Daoy (cell line): ENCODE measurements around the gene FBXW12. TPM values are rescaled to one million over a fixed set of nuclear protein-coding genes. Genes with fewer than 3 reads are reported as not detected.

Experiments
- DNase-seq: peaks from one replicate; pipeline ENCODE4 v3.0.0-alpha.2; 2015; ENCODE audit warnings: low read depth
- total RNA-seq: library from RNA; depleted of rRNA; stranded (reverse); fragments of >200 nt; shearing (Covaris generic); gene quantifications from 2 replicates; pipeline ENCODE4 v1.2.3, GENCODE V29; 2014

FBXW12 gene
- total RNA-seq, 1 experiment from 2014 or later, result not detected

GRCh38 chr3:48407542-48408099 is 35.6 kb downstream of the FBXW12 start:
- DNase-seq, result no peak

DNA sequence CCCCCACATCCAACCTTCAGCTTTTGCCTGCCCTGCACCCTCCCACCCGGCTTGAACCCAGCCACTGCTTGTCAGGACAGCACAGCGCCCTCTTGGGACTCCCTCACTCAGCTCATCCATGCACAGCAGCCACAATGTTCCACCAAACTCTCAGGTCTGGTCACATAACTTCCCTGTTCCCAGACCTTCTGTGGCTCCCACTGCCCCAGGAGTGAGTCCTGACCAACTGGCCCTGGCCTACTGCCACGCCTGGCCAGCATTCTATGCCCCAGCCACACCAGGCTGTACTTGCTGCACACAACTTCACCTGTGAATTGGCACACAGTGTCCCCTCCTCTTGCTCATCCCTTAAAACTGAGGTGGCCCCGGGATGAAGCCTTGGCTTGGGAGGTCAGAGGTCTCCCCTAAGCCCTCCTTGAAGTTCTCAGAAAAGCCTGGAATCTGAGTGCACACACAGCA is 36.8 kb downstream of the FBXW12 start:
- no peak for DNase-seq

- no peak for DNase-seq
These were observed 37.5 kb downstream of the FBXW12 start for GRCh38 chr3:48409291-48410201.

DNA sequence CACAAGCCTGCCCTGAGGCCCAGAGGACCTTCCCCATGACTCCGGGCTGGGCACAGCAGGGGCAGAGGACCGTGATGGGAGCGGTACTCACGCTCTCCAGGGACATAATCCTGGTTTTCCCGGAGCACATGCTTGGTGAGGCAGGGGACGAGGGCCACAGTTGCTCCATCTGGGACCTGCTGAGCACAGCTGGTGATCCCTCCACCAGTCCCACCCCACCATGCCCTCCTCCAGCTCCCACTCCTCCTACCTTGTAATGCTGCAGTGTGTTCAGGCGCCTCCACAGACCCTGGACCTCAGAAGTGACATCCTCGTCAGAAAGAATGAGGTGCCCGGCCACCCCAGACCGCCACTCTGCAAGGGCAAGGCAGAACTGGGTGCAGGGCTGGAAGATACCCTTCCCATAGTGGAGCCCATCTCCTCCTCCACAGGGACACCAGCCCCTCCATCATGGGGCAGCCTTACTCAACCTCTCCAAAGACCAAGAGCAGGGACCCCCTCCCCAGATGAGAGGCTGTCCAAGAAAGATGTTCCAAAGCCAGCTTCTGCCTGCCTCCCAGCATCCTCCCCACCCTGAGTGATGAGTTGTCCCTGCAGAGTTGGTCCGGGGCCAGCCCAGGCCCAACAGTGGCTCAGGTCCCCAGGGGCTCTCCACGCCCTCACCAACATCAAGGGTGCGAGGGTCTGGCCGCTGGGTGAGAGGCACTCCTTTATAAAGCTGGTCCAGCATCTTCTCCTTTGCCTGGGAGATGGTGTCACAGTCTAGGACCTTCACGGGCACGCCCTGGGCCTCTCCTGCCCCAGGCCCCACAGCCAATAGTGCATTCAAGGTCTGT is 38.4 kb downstream of the FBXW12 start:
- DNase-seq, result no peak

DNA sequence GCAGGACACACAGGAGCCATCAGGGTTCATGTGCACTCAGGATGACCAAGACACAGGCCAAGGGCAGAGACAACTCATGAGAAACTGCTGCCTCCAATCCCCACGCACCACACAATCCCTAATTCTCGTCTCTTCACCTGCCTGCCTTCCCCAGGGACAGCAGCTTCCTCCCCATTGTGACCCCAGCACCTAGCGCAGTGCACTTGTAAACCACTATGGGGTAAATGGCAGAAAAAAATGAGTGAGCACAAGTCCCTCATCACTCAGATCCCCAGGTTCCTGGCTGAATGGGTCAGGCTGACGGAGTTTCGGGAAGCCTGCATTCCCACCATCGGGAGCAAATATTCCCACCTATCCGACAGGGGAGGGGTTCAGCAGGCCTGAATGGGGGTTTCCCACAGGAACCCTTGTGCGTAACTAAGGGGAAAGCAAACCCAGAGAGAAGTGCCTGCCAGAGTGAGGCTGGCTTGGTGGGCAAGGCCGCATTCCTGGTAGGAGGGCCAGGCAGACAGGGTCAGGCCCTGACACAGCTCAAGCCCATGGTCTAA is 39.1 kb downstream of the FBXW12 start:
- no peak for DNase-seq

DNA sequence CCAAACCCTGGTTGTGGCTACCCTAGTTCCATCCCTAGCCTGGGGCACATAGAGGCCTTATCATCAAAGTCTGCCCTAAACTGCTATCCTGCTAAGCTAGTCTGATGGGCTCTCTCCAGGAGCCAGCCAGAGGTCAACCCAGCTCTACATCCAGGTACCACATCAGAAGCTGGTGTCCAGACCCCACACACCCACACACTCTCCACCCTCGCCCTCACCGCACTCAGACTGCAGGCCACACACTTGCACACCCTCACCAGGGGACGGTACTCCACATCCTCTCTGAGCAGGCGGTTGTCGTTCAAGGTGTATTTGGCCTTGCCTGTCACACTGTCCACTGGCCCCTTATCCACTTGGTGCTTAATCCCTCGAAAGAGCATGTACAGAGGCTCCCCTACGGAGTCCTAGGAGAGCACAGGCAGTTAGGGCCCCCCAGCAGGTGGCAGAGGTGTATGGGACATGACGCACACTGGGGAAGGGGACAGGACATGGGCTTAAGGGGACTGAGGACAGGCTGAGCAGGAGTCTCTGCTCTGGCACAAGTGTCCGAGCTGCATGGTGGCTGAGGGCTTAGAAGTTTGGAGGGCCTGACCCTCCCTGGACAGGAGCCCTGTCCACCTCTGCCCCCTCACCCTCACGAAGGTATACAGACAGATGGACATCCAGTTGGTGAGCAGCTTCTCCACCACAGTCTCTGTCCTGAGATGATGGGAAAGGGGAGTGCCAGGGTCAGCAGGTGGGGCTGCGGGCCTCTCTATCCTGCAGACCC is 39.8 kb downstream of the FBXW12 start:
- no peak for DNase-seq

GRCh38 chr3:48412375-48413001 is 40.5 kb downstream of the FBXW12 start:
- DNase-seq, result no peak

- no peak for DNase-seq
These were observed 41.1 kb downstream of the FBXW12 start for GRCh38 chr3:48413086-48413485.

DNA sequence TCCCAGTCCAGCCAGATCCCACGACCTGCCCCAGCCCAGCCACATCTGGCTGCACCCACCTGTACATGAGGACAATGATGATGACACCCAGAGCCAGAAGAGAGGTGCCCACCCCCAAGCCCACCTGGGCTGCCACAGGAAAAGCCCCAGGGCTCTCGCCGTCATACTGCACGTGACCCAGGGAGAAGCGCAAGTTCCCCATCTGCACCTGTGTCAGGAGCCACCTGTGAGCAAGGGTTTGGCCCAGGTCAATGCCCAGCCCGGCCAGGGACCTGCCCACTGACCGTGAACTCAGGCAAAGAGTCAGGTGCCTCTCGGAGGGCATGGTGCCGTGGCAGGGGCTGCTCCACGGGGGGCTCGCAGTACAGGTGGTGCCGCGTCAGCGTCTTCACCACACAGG is 41.6 kb downstream of the FBXW12 start:
- no peak for DNase-seq

GRCh38 chr3:48414376-48415250 is 42.6 kb downstream of the FBXW12 start:
- DNase-seq, result no peak

GRCh38 chr3:48415251-48415953 is 43.4 kb downstream of the FBXW12 start:
- DNase-seq, result no peak

DNA sequence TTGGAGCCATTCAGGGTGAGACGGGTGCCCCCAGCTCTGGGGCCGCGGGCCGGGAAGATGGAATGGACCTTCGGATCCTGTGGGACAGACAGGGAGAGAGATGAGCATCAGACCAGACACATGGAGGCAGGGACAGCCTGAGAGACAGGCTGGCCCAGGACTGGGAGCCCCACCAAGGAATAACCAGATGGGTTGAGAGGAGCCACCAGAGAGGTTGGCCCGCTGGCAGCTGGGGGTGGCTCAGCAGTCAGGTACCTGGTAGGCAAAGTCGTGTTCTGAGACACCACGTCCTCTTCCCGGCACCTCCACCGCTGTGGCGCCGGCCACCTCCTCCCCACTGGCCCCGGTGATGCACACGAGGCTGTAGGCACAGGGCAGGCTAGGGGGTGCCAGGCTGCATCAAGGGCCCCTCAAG is 44.1 kb downstream of the FBXW12 start:
- no peak for DNase-seq

DNA sequence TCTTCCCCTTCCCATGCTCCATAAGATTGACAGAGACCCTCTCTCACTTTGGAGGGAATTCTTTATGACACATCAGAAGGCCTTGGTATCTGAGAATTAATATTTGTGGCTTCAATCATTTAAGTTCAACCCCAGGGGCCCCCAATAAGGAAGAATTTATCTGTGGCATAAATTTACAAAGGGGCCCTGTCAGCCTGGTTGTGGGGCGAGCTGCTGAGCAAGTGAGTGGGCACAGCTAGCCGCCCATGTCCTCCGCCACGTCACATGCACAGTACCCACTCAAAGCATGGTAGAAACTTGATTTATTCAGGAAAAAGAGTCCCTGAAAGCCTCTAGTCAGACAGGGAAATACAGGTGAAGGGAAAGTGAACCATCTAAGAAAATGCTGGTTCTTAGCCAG is 44.5 kb downstream of the FBXW12 start:
- no peak for DNase-seq

- DNase-seq, result no peak
These were observed 45.6 kb downstream of the FBXW12 start for GRCh38 chr3:48417529-48418108.

DNA sequence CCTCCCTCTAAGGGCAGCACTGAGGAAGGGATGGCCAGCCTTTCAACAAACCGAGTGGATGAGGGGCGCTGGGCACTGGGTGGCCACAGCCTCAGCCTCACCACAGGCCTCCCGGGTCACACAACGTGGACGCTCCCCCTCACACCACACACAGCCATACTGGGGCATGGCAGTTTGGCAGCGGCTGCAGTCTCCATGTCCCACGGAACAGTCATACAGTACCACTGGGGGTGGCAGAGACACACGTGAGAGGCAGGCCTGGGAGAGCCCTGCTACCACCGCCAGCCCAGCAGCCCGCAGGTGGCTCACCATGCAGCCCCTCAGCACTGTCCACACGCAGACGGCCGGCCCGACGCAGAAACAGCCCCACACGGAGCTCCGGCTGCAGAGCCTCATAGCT is 46.1 kb downstream of the FBXW12 start:
- no peak for DNase-seq

- DNase-seq, result no peak
These were observed 46.6 kb downstream of the FBXW12 start for GRCh38 chr3:48418651-48419050.

GRCh38 chr3:48419149-48419548 is 47.1 kb downstream of the FBXW12 start:
- no peak for DNase-seq

DNA sequence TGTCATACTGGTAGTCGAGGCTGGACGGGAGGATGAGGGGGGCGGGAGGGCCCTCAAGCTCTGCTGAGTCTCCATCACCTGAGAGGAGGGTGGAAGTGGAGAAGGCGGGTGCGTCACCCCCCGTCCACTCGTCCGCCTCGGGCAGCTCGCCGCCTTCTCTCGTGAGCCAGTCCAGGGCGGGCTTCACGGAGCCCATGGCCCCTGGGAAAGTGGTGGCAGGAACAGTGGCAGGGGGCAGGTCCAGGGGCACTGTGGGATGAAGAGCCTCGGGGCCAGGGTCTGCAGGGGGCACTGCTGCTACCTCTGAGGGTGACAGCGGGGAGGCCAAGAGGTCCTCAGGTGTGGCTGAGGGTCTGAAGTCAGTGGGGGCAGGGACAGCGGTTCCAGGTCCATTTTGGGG is 47.6 kb downstream of the FBXW12 start:
- DNase-seq, result no peak

GRCh38 chr3:48420561-48420960 is 48.5 kb downstream of the FBXW12 start:
- DNase-seq, result no peak
